Epithelial cell of proximal tubule (primary cell): Measurements from ENCODE around the gene CNIH4. TPM values are rescaled to one million over a fixed set of nuclear protein-coding genes. Genes with fewer than 3 reads are reported as not detected.

Experiments
- DNase-seq: peaks from one replicate; pipeline ENCODE4 v3.0.0-alpha.2; 2011; ENCODE audit warnings: low read depth
- H3K4me3 ChIP-seq: 2 replicates; pipeline ENCODE4 v1.5.1; 2011; ENCODE audit warnings: low read depth, mild to moderate bottlenecking, low read length
- CTCF ChIP-seq: conservative IDR thresholded peaks from 2 replicates; pipeline ENCODE4 v1.5.1; 2012; ENCODE audit warnings: low read depth, mild to moderate bottlenecking, low read length
- total RNA-seq: library from RNA; depleted of rRNA; stranded (reverse); fragments of >200 nt; gene quantifications from 2 replicates; pipeline ENCODE4 v1.2.3, GENCODE V29; 2015

Gene CNIH4
- total RNA-seq, 1 donor from 2014 or later = 76.0 TPM

DNA sequence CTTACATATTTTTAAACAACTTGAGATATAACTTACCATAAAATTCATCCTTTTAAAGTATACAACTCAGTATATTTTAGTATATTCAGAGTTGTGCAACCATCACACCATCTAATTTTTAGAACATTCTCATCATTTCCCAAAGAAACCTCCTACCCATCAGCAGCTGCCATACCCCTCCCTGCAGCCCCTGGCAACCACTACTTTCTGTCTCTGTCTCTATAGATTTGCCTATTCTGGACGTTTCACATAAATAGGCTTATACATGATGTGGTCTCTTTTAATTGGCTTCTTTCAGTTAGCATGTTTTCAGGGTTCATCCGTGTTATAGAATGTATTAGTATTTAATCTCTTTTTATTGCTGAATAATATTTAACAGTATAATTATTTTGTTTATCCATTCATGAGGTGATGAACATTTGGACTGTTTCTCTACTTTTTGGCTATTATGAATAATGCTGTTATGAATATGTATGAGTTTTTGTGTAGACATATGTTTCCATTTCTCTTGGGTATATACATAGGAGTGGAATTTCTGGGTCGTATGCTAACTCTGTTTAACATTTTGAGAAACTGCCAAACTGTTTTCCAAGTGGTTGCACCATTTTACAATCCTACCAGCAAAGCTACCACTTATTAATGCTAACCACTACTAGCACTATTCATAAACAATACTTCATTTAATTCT lies 48.4 kb downstream of the CNIH4 start:
- DNase-seq = no peak
- TF ChIP-seq CTCF = no peak
- H3K4me3 ChIP-seq = no peak overlapping the region

DNA sequence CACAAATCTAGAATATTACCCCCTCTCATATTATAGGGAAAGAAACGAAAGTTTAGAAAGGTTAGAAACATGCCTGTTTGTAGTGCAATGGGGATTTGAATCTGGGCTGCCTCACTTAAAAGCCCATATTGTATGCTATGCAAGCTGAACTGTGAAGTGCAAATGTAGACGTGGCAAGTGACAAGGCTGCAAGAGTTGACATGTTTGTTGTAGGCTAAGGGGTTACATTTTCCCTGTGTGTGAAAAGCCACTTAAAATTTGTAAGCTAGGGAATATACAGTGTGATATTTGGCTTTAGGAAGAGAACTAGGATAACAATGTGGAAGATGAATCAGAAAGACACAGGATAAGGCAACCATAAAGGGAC lies 48.9 kb downstream of the CNIH4 start:
- no peak for TF ChIP-seq CTCF
- DNase-seq = no peak
- no peak overlapping the region for H3K4me3 ChIP-seq

- DNase-seq = no peak
- no peak overlapping the region for H3K4me3 ChIP-seq
- TF ChIP-seq CTCF = no peak
Observed at GRCh38 chr1:224406216-224406615, 49.5 kb downstream of the CNIH4 start.

GRCh38 chr1:224407571-224408293 lies 51.1 kb downstream of the CNIH4 start:
- no peak for TF ChIP-seq CTCF
- DNase-seq = no peak
- no peak overlapping the region for H3K4me3 ChIP-seq

GRCh38 chr1:224408294-224408590 lies 51.6 kb downstream of the CNIH4 start:
- no peak overlapping the region for H3K4me3 ChIP-seq
- no peak for DNase-seq
- TF ChIP-seq CTCF = no peak

GRCh38 chr1:224411766-224412165 lies 55.1 kb downstream of the CNIH4 start:
- DNase-seq = no peak
- TF ChIP-seq CTCF = no peak
- H3K4me3 ChIP-seq = no peak overlapping the region

DNA sequence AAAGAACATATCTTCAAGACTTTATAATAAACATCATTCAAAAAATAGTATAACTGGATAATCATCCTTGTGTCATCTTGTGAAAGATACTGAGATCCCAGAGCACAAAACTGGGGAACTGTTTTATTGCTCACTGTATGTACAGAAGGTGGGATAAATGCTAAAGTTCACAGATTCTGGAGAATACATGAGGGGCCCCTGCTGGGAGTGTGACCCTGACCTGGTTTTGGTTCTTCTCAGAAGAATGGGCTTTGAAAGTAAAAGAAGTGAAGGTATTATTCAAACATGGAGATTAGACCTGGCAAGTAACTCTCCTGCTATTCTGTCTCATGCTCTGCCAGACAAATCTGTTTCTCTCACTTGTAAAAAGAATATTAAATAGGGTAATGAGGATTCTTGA lies 63.4 kb downstream of the CNIH4 start:
- no peak overlapping the region for H3K4me3 ChIP-seq
- no peak for DNase-seq
- TF ChIP-seq CTCF = no peak
